Caco-2 (cell line): ENCODE measurements around the gene IQSEC3. TPM values are rescaled to one million over a fixed set of nuclear protein-coding genes. Genes with fewer than 3 reads are reported as not detected.

ENCODE experiments used
- BruUV-seq: library from RNA; stranded (reverse); fragments of 400-500 nt; replicated peaks from 2 replicates; lab custom pipeline; 2021; lab: Mats Ljungman, UMichigan
- CTCF ChIA-PET: fragments of 300-600 bp; sonication (Branson Sonifier 250); formaldehyde crosslinking; loops from one replicate; lab custom pipeline; 2022; ENCODE audit warnings: antibody characterized with exemption; lab: Charles Lee
- POLR2A ChIA-PET: fragments of 300-600 bp; sonication (Branson Sonifier 250); formaldehyde crosslinking; loops from one replicate; lab custom pipeline; 2022; ENCODE audit warnings: antibody characterized with exemption; lab: Charles Lee
- DNase-seq, 2 experiments: peaks; one replicate each; pipeline versions ENCODE4 v3.0.0 to v3.0.0-alpha.2; 2020 to 2022
- H3K27me3 ChIP-seq: replicated peaks from 2 replicates; pipeline ENCODE4 v1.6.0; 2011; ENCODE audit warnings: low read length; ENCODE audit not compliant: control insufficient read depth, insufficient read depth
- H3K36me3 ChIP-seq: 2 replicates; pipeline ENCODE4 v1.5.1; 2011; ENCODE audit warnings: low read length; ENCODE audit not compliant: control insufficient read depth, insufficient read depth
- H3K4me1 ChIP-seq: fragments of 250-450 bp; sonication (Bioruptor Pico); 2 replicates; pipeline ENCODE4 v1.5.1; 2020; ENCODE audit warnings: mild to moderate bottlenecking
- H3K4me3 ChIP-seq: 2 replicates; pipeline ENCODE4 v1.5.1; 2011; ENCODE audit warnings: low read depth, mild to moderate bottlenecking, control low read depth, low read length
- H3K9me3 ChIP-seq: fragments of 250-450 bp; sonication (Bioruptor Pico); 2 replicates; pipeline ENCODE4 v1.5.1; 2020; ENCODE audit warnings: mild to moderate bottlenecking, moderate library complexity
- H3K27ac Mint-ChIP-seq: one replicate; pipeline ENCODE4 v1.8.0; 2022; ENCODE audit warnings: mixed read lengths; ENCODE audit not compliant: unreplicated experiment
- H3K27me3 Mint-ChIP-seq: one replicate; pipeline ENCODE4 v1.8.0; 2022; ENCODE audit warnings: mixed read lengths; ENCODE audit not compliant: insufficient read depth, unreplicated experiment
- H3K36me3 Mint-ChIP-seq: one replicate; pipeline ENCODE4 v1.8.0; 2022; ENCODE audit warnings: mild to moderate bottlenecking, mixed read lengths; ENCODE audit not compliant: insufficient read depth, unreplicated experiment
- H3K4me1 Mint-ChIP-seq: one replicate; pipeline ENCODE4 v1.8.0; 2022; ENCODE audit warnings: low read depth, mixed read lengths; ENCODE audit not compliant: unreplicated experiment
- H3K4me3 Mint-ChIP-seq: one replicate; pipeline ENCODE4 v1.8.0; 2022; ENCODE audit warnings: mild to moderate bottlenecking, moderate library complexity, mixed read lengths; ENCODE audit not compliant: unreplicated experiment
- H3K9me3 Mint-ChIP-seq: one replicate; pipeline ENCODE4 v1.8.0; 2022; ENCODE audit warnings: mixed read lengths; ENCODE audit not compliant: unreplicated experiment
- intact Hi-C: fragments of 100-400 bp; cut with micrococcal nuclease; formaldehyde crosslinking; loops from one replicate; pipeline ENCODE4 v1.10.0; 2022; ENCODE audit not compliant: unreplicated experiment
- total RNA-seq: library from RNA; stranded (reverse); gene quantifications from 2 replicates; pipeline ENCODE4 v1.2.3, GENCODE V29; 2022
- TF ChIP-seq, protein P1 (sequence below), 2 experiments: fragments of 200-600 bp in 1 of 2; IDR thresholded peaks; 1 replicate in 1 of 2; 2 replicates in 1 of 2; pipeline versions ENCODE4 v1.5.1 to v1.8.0; 2011 to 2022; ENCODE audit warnings: antibody characterized with exemption in 1 of 2, control low read depth in 1 of 2, inconsistent platforms in 1 of 2, low read depth in 1 of 2, low read length in 1 of 2, mild to moderate bottlenecking in 1 of 2, moderate library complexity in 1 of 2; ENCODE audit not compliant: insufficient read depth in 1 of 2, severe bottlenecking in 1 of 2, unreplicated experiment in 1 of 2

The IQSEC3 gene
- total RNA-seq, 1 experiment from 2014 or later: 0.59 TPM

DNA sequence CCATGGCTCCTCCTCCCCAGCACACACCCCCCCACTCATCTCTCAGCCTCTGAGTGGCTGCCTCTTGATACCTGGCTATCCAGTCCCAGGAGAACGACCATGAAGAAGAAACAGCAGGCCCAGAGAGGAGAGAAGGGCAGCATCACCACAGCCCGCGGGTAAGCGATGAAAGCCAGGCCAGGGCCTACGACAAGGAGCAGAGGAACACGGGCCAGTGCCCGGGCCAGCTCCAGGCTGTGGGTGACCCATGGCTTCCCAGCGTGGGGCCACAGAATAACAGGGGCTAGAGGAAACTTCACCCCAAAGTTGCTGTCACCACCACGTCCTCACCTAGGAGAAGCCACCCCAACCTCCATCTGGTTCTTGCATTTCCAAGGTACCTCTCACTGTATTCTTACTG is 157.8 kb downstream of the IQSEC3 start:
- intact Hi-C loops: no loop called here
- POLR2A ChIA-PET: no interaction called here
- no peaks in the 10 kb centered on the region for H3K36me3 ChIP-seq
- no peak overlapping the region for H3K27ac Mint-ChIP-seq
- no peak overlapping the region for H3K4me3 ChIP-seq
- no peak overlapping the region for H3K4me3 Mint-ChIP-seq
- TF ChIP-seq, protein P1, sequence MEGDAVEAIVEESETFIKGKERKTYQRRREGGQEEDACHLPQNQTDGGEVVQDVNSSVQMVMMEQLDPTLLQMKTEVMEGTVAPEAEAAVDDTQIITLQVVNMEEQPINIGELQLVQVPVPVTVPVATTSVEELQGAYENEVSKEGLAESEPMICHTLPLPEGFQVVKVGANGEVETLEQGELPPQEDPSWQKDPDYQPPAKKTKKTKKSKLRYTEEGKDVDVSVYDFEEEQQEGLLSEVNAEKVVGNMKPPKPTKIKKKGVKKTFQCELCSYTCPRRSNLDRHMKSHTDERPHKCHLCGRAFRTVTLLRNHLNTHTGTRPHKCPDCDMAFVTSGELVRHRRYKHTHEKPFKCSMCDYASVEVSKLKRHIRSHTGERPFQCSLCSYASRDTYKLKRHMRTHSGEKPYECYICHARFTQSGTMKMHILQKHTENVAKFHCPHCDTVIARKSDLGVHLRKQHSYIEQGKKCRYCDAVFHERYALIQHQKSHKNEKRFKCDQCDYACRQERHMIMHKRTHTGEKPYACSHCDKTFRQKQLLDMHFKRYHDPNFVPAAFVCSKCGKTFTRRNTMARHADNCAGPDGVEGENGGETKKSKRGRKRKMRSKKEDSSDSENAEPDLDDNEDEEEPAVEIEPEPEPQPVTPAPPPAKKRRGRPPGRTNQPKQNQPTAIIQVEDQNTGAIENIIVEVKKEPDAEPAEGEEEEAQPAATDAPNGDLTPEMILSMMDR (IDR thresholded peaks at IDR 0.05; ENCODE audit: insufficient read depth in 1 of 2, low read depth in 1 of 2, low read length in 1 of 2, severe bottlenecking in 1 of 2, unreplicated experiment in 1 of 2): no peak
- H3K9me3 Mint-ChIP-seq: no peaks in the 10 kb centered on the region
- no peaks in the 10 kb centered on the region for H3K27me3 ChIP-seq
- no peaks in the 10 kb centered on the region for H3K36me3 Mint-ChIP-seq
- no peaks in the 10 kb centered on the region for H3K4me1 ChIP-seq
- CTCF ChIA-PET: interaction anchor here (1.4 kb wide), 1 partner anchor 25 kb away, joined by 3 read pairs; no protein-coding TSS in a partner anchor
- peaks cover 16% of the 10 kb centered on the region for H3K27me3 Mint-ChIP-seq
- no peaks in the 10 kb centered on the region for H3K9me3 ChIP-seq
- H3K4me1 Mint-ChIP-seq: no peaks in the 10 kb centered on the region
- BruUV-seq: no TSS peak
- peak in 1 of 2 experiments; percentile 22 for DNase-seq

DNA sequence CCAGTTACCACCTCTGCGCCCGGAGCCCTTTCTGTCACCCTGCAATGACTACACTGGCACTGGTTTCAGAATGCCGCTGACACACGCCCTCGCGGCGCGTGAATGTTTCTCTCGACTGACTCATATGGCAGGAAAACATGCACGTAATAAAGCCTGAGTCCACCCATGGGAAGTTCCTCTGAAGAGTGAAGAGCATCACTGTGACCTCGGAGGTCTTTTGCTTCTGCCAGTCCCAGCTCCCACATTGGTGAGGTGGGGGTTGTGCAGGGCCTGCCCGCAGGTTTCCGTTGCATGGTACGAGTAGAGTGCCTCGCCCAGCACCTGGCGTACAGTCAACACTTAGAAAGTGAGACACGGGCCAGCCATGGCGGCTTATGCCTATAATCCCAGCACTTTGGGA is 158.4 kb downstream of the IQSEC3 start:
- Histone ChIP-seq H3K9me3 (no peaks in the 10 kb centered on the region), H3K36me3 (no peaks in the 10 kb centered on the region), H3K4me1 (no peaks in the 10 kb centered on the region), H3K4me3 (no peak overlapping the region), H3K27me3 (no peaks in the 10 kb centered on the region)
- Mint-ChIP-seq H3K4me1 (no peaks in the 10 kb centered on the region), H3K36me3 (no peaks in the 10 kb centered on the region), H3K27me3 (peaks cover 21% of the 10 kb centered on the region), H3K9me3 (no peaks in the 10 kb centered on the region), H3K4me3 (no peak overlapping the region), H3K27ac (no peak overlapping the region)
- CTCF ChIA-PET: no interaction called here
- TF ChIP-seq, protein P1 (IDR thresholded peaks at IDR 0.05; ENCODE audit: insufficient read depth in 1 of 2, low read depth in 1 of 2, low read length in 1 of 2, severe bottlenecking in 1 of 2, unreplicated experiment in 1 of 2): no peak
- intact Hi-C loops: no loop called here
- no TSS peak for BruUV-seq
- peak in 1 of 2 experiments; percentile 29 for DNase-seq
- POLR2A ChIA-PET: no interaction called here

DNA sequence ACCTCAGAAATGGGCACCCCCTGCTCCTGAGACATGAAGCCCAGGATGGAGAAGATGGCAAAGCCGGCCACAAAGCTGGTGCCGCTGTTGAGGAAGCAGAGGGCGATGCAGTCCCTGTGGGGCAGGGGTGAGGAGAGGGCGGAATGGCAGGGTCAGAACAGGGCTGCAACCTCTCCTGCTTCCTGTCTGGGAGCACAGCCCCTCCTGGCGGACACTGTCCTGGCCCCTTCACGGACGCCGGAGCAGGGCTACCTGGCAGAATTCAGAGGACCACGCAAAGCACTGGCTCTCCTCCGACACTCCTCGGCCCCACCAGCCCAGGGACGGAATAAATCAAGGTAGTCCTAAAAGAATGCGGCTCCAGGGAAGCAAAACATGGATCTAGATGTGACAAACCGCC is 159.8 kb downstream of the IQSEC3 start:
- Histone ChIP-seq H3K9me3 (no peaks in the 10 kb centered on the region), H3K27me3 (no peaks in the 10 kb centered on the region), H3K4me1 (no peaks in the 10 kb centered on the region), H3K4me3 (no peak overlapping the region), H3K36me3 (no peaks in the 10 kb centered on the region)
- no peaks in the 10 kb centered on the region for H3K4me1 Mint-ChIP-seq
- peaks cover 18% of the 10 kb centered on the region for H3K27me3 Mint-ChIP-seq
- H3K4me3 Mint-ChIP-seq: no peak overlapping the region
- DNase-seq: no peak
- H3K36me3 Mint-ChIP-seq: no peaks in the 10 kb centered on the region
- no TSS peak for BruUV-seq
- TF ChIP-seq, protein P1 (IDR thresholded peaks at IDR 0.05; ENCODE audit: insufficient read depth in 1 of 2, low read depth in 1 of 2, low read length in 1 of 2, severe bottlenecking in 1 of 2, unreplicated experiment in 1 of 2): no peak
- intact Hi-C loops: no loop called here
- H3K9me3 Mint-ChIP-seq: no peaks in the 10 kb centered on the region
- ChIA-PET CTCF (no interaction called here), POLR2A (no interaction called here)
- H3K27ac Mint-ChIP-seq: no peak overlapping the region
